GM19328 (cell line): ENCODE data around the gene SMIM32.

Experiments
- ATAC-seq: cut with Tn5 transposase; IDR thresholded peaks from one replicate; pipeline ENCODE4 v1.9.1; 2021; ENCODE audit warnings: mild to moderate bottlenecking, moderate library complexity; ENCODE audit not compliant: unreplicated experiment

SMIM32 gene

DNA sequence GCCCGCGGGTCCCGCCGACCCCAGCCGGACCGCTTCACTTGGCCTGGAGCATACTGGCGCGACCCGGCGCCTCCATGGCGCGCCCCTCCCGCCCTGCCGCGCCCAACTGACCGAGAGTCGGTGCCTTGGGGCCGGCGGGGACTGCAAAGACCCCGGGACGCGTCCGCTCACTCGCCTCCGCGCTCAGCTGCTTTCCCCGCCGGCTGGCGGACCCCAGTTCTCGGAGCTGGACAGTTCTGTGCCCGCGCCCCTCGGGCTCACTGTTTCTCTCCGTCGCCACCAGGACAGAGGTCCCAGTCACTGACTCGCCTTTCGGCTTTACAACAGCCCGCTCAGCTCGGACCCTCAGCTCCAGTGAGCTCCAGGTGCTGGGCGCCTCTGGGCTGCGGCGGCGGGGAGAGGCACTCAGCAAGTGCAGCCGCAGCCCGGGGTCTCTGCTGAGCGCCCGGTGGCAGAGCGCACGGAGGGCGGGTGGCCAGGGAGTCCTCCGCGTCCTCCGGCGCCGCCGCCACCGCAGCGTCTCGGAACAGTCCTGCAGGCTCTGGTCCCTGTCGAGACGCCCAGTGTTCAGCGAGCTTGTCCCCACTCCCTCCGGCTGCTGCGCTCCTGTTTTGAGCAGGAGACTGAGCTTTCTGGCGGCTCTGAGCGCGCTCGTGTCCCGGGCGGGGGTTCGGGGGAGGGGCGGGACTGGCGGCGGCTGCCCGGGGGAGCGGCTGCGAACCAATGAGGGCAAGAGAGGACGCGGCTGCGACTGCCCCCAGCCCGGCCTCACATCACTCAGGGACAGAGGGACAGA, at the start of gene SMIM32:
SMIM32 (minus strand) TSS at position 637 of the 796 bp plus-strand sequence. CDS start 638 bp downstream, outside the sequence.
- no peak for ATAC-seq

DNA sequence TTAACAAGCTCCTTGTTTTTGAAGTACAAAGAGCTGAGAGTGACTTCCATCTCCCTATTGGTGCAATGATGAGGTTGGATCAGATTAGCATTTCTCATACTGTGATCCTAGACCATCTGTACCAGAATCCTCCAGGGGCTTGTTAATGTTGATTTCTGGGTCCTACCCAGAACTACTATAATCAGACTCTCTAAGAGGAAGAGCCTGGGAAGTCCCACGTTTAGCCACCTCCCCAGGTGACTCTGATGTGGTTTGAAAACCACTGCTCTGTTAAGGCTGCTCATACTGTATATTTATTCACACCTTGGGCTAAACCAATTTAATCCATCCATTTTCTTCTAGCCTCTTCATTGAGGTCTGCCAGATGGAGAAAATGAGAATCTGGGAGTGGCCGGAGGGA, 49.6 kb upstream of the SMIM32 start:
- ATAC-seq: no peak

DNA sequence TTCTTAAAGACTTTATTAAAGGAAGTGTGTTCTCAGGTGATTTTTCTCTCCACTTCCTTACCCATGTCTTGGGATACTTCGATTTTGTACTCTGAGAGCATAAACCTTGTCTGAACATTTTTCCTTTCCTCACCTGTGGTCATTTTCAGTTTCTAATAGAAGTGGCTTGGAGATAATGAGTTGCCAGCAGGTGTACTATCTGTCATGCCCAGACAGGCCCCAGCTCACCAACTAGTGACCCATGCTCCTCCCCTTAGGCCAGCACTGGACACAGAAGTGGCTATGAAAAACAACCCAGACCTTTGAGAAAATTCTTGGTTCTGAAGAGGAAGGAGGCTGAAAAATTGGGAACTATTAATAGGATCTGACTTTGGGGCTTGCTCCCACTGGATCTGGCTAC, 49.2 kb upstream of the SMIM32 start:
- no peak for ATAC-seq

DNA sequence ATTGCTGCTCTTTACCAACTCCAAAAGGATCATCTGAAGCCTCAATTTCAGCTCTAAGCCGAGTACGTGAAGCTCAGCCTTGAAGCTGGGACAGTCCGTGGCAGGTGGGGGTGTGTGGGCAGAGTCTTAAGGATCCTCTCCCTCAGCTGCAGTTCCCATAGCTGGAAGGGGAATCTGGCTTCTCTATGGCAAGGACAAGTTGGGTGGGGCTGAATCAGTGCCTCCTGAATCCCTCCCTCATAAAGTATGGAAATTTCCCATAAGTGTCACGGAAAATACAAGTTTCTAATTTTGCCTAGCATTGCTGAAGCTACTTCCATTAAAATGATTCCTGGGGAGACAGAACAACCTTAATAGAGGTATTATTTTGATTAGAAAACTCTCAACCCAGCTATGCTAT, 47.9 kb upstream of the SMIM32 start:
- ATAC-seq: no peak

DNA sequence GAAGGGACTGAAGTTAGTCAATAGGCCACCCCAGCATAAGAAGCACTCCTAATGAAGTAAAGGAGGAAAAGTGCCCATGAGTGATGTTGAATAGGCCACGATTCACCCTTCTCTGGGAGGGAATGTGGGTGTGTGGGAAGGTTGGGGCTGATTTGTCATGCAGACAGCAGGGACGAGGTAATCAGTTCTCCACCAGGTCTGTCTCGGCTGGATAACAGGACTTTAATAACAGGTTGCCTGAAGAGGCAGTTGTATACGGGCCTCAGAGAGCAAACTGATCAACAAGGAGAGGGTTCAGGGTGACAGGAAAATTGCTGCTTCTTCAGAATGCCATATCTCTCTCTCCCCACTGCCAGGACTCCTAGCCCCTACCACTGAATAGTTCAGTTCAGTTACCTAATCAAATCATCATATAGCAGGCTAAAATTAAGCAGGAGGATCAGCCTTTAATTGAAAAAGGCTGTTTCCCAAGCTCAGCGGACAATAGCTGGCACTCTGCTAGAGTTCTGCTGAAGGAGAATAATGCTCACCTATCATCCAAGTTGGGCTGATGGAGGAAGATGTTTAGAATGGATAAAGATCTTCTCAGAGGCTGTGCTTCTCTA, 43.6 kb upstream of the SMIM32 start:
- ATAC-seq: no peak

DNA sequence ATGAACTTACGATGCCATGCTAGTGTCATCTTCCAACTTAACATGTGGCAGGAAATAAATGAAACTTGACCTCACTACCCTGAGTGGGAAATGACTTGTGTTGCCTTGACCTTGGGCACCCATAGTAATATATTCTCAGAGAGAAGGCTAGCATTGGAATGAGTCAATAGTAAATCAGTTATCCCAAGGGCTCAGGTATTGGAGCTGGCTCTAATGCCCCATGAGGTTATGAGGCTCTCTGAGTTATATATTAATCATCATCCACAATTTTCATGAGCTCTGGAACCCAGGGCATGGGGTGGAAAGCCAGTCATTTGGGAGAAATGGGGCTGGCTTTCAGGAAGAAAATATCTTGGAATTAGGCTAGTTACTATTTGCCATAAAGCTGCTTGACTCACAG, 42.4 kb upstream of the SMIM32 start:
- ATAC-seq: no peak

DNA sequence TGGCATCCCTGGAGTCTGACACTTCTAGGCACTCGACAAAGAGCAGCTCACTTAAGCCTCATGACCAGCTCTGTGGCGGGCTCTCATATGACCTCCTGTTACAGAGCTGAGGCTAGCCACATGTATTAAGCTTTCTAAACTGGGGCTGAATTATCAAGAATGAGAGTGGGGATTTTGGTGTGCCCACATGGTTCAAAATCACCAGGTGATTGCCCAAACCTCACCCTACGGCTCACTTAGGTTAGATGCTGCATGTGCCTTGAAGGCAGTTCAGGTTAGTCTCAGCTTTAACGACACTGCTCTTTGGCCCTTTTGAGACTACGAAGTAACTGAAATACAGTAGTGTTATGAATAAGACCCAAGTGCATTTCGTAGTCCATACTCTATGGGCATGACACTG, 39.4 kb upstream of the SMIM32 start:
- no peak for ATAC-seq

DNA sequence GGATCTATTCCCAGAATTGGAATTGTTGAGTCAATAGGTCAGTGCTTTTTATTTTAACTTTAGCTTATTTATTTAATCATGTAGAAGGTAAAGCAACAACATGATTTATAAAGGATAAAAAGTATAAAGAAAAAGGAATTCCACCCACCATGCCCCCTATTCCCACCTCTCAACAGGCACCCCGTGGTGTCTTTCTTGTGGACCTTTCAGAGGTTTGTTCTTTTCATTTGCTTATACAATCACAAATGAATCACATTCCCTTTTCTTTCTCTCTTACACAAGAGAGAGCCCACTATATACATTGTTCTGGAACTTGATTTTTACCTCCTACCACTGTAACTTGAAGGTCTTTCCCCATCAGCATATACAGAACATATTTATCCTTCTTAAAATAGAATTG, 37.2 kb upstream of the SMIM32 start:
- ATAC-seq: no peak

DNA sequence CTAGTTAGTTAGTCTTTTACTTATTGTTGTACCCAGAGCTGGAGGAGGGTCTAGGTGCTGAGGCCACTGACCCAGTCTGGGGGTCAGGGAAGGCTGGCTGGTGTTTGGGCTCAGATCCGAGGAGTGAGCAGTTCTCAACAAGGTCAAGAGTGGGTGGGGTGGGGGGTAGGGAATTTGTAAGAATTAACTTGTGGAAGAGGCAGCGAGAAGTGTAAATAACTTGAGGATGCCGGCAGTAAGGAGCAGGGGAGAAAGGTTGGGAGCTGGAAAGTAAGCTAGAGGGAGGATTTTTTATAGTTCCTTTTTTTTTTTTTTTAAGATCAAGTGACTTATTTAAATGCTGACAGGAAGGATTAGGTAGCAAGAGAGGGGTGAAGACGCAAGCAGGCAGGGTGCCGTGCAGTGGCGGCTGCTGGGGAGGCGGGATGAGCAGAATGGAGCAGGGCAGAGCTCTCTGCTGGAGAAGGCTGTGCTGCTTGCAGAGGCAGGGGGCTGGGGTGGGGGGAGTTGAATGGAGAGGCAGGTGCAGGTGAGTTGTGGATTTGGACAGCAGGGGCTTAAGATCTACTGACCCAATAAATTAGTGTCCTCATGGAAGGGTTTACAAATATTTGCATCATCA, 35.3 kb upstream of the SMIM32 start:
- ATAC-seq: no peak

DNA sequence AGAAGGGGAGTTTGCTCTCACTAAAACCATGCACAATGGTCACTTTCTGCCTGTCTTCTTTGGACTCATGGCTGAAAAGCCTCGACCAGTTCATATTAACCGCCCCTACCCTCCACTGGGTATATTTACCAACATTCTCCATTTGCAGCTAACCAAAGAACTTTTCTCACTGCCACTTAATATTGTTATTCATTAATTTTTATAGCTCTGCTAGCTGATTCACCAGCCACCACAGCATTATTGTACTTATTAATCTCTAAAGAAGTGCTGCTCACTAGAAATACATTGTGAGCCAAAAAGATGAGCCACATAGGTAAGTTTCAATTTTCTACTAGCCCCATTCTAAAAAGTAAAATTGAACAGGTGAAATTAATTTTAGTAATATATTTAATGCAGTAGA, 33.4 kb upstream of the SMIM32 start:
- ATAC-seq: no peak

DNA sequence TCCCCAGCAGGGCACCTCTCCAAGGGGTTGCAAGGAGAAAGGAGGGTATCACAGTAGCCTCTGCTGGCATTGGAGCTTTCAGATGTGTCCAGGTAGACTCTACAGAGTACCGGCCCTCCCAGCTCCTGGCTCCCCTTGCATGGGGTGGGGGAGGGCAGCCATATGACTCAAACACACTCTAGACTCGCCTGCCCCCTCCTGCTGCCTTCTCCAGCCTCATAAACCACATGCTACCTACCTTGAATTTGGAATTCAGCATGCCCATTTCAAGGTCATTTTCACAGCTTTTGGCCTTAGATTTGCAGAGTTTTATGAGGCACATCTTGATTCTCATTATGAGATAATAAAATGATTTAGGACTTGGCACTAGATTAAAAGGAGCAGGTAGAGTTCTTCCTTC, 32.8 kb upstream of the SMIM32 start:
- no peak for ATAC-seq

DNA sequence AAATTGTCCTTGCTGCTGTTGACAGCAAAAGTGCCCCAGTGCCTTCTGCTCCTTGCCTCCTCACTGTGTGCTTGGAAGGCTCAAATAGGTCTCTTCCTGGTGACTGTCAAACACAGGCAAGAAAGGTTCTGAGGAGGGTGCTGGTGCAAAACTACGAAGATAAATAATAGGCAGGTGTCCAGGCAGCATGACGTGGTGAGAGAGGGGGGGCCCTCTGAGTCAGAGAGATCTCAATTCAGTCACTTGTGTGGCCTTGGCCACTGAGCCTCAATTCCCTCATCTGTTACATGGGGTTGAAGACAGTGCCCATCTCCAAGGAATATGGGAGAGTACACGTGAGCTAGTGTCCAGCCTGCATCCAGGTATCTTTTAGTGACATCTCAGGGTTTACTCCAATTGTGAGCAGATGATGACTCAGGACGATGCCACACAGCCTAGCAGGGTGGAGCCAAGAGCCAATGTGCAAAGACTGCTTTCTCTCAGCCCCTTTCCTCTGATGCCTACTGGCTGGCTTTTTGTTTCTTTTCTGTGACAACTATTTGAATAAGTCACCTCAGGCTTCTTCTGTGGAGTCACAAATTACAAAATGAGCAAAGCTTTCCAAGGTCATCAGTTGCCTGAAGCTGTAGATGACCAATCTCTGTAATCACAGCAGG, 29.7 kb upstream of the SMIM32 start:
- no peak for ATAC-seq

DNA sequence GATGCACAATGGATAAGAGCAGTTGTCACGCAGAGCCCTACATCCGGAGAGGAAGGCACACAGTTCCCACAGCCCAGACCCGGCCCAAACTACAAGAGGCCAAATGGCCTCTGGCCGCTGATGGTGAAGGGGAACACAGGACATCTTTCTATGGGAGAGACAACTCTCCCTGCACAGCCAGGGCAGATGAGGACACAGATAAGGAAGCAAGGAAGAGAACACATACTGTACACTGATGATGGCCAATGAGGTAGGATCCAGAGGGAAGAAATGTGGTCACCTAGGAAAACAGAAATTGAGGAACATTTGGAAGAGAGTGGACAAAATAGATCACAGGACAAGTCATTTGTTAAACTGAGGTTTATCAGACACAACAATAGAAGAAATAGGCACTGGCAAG, 28.4 kb upstream of the SMIM32 start:
- no peak for ATAC-seq

DNA sequence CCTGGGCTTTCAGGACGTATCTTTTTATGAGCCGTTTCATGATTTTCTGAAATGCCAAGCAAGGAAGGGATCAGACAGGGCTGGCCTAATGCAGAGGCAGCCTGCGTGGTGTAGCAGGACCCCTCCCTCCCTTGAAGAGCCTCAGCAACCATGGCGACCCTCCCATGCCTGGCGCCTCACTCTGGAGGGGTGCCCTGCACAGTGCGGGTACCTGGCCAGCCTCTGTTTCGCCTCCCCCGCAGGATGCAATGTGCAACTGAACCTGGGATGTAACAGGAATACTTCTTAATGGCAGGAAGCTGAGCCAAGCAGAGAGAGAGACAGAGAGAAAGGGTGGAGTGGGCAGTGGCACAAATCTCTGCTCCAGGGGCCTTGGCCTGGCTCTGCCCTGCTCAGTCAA, 23.3 kb upstream of the SMIM32 start:
- ATAC-seq: no peak

DNA sequence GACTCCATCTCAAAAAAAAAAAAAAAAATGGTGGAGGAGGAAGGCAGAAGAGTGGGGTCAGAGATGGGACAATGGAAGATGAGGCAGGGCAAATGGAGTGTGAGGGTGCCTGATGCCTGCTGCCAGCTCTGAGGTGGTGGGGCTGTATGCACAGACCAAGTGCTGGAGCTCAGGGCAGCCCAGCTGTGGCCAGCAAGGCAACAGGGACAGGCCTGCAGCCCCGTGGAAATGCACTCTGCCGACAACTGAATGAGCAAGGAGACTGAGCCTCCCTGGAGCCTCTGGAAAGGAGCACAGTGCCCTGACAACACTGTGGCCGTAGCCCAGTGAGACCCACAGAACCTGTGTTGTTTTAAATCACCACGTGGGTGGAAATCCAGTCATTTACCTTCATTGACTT, 22.9 kb upstream of the SMIM32 start:
- ATAC-seq: no peak

DNA sequence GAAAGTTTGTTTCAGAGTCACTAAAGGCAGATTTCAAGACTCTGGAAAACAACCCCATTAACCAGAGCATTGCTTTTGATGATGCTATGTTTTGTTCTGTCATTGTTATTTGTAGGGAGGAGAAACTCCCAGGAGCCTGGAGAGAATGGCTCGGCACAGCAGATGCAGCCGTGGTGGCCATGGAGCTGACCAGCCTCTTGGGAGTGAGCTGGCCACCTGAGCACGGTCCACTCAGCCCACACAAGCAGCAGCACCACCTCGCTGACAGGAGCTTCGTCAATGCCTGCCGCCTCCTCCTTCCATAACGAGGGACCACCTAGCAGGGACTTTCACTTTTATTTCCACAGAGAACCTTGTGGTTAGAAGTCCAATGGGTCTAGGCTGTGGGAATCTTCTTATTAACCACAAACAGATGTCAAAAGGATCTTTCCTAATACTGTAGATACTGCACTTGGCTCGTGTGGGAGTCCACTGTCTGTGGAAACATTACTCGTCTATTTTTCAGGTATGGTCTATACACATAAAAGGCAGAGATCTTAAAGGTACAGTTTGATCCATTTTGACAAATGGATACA, 21.0 kb upstream of the SMIM32 start:
- ATAC-seq: no peak

DNA sequence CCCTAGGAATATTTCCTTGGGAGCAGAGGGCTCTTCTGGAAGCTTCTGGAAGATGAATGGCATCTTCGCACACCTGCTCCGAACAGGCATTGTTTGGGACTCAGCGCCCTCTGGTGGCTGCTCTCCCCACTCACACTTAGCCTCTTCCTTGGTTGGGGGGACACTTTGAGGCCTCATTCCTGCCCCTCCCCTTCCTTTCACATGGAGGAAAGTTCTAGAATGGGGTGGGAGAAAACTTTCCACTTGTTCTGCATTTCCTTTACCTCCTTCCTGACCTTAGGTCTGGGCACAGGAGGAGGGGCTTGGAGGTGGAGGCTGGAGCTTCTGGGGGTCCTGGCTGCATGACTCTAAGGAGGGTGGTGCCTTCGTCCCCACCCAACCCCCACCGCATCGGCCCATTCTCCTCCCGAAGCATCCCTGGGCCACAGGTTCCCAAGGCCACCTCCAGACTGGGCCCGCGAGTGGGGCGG, 19.3 kb upstream of the SMIM32 start:
- ATAC-seq: peak; percentile 56

DNA sequence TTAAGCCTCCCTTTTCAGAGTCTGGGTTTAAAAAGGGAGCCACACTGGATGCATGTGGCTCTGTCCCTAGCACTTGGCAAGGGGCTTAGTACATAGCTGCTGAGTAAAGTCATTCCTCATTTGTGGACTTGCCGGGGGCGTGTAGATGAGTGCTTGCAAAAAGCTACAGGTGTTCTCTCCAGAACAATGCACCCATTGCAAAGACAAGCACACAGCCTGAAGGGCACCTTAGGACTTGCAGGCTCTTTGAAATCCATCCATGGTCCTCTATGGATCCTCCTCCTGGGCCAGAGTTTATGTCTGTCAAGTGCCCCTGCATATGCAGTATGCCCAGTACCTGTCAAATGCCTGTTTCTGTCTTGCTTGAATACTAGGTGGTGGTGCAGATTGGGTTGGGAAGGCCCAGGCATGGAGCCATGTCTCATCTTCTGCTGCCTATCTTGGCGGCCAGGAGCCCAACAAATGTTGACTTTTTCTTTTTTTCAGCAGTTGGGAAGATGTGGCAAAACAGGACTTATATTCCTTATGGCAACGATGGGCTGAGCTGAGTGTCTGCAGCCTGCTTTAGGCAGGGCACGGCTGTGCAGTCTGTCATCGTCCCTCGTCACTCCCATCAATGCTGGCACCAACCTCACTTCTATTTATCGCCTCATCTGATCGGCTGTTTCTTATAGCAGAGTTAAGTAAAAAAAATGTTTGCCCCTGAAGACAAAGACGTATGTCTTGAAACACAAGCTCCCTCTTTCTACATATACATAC, 18.5 kb upstream of the SMIM32 start:
- no peak for ATAC-seq

DNA sequence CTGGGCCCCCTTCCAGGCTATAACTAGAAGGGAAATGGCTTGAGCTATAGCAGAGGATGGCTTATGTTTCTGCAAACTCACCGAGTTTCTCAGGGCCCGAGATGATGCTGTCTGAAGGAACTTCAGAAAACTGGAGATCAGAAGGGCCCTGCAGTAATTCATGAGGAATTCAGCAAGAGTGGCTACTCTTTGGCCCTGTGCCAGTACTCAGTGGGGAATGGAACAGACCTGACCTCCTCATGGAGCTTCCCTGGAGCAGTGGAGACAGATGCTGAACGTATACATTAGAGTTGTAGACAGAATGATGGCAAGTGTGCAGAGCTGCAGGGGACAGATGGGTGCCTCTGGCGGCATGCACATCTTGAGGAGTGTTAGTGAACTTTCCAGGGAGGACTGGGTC, 17.3 kb upstream of the SMIM32 start:
- no peak for ATAC-seq

DNA sequence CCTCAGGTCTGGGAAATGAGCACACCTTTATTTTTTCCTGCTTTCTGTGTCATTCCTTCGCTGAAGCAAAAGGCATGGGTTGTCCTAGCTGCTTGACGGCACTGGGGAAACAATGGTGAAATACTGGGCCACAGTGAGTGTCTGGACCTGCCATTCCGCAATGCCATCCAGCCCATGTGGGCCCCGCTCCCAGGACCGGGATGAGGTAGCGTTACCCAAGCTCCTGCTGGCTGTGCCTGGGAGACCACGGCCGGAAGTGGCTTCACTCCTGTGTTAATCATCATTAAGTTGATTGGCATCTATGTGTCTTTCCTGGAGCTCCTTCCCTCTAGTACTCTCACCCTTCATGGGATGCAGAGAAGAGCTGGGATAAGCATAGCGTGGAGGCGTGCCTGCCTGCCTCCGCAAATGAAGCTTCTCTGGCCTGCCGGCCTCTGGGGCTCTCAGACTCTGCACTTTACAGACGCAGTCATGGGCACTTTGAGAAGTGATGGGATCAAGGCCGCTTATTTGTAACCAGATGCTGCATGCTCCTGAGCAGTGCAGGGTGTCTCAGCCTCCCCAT, 16.5 kb upstream of the SMIM32 start:
- no peak for ATAC-seq
